Left kidney (tissue), 8 donors: ENCODE data around the gene VRTN. TPM values are rescaled to one million over a fixed set of nuclear protein-coding genes. Genes with fewer than 3 reads are reported as not detected.
A peak's percentile ranks its signal among the peaks of the same experiment; 100 is the strongest.
"Not testable (repeated sequence)": the region's sequence is repeated elsewhere in the genome, so short reads cannot be mapped to it uniquely, and the experiment has no call there.

Experiments used
- DNase-seq: peaks from one replicate; pipeline ENCODE4 v3.0.0-alpha.2; 2013
- long read RNA-seq, 8 donors: transcript quantifications; one replicate each; lab custom pipeline, GENCODE V29; 2026
- polyA plus RNA-seq: library from polyadenylated mRNA; unstranded; fragments of 120-200 nt; gene quantifications from one replicate; pipeline ENCODE4 v1.2.1, GENCODE V29; 2013; ENCODE audit not compliant: insufficient read length

Gene VRTN, protein sequence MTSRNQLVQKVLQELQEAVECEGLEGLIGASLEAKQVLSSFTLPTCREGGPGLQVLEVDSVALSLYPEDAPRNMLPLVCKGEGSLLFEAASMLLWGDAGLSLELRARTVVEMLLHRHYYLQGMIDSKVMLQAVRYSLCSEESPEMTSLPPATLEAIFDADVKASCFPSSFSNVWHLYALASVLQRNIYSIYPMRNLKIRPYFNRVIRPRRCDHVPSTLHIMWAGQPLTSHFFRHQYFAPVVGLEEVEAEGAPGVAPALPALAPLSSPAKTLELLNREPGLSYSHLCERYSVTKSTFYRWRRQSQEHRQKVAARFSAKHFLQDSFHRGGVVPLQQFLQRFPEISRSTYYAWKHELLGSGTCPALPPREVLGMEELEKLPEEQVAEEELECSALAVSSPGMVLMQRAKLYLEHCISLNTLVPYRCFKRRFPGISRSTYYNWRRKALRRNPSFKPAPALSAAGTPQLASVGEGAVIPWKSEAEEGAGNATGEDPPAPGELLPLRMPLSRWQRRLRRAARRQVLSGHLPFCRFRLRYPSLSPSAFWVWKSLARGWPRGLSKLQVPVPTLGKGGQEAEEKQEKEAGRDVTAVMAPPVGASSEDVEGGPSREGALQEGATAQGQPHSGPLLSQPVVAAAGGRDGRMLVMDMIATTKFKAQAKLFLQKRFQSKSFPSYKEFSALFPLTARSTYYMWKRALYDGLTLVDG
- not detected for polyA plus RNA-seq
- long read RNA-seq, donor 1: 0 reads
- long read RNA-seq, donor 2: 0 reads
- long read RNA-seq, donor 3: 0 reads
- long read RNA-seq, donor 4: 0 reads
- long read RNA-seq, donor 5: 0 reads
- long read RNA-seq, donor 6: 0 reads
- long read RNA-seq, donor 7: 0 reads
- long read RNA-seq, donor 8: 0 reads

DNA sequence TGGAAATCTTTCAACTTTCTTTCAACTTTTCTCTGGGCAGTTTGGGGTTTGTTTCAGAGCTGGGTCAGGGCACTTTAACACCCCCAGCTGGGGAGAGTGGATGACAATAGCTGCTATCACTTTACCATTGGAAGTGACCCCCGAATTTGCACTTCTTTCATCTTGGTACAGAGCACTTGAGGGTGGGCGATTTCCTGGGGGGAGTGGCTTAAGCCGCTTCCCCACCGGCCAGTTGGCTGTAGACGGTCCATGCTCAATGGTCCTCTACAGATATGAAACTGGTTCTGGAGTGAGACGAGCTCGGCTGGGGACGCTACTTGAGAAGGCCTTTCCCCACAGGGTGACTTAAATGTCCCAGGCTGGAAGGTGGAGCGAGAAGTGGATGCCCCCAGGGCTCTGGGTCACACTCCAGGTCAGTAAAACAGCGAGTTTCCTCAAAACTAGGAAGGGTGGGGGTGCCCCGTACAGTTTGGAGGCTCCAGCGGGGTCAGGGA lies at the start of gene VRTN:
Gene VRTN, plus strand, starts transcription at position 231 of the 494 bp plus-strand sequence. CDS start 8,313 bp downstream, outside the sequence.
- DNase-seq: no peak

DNA sequence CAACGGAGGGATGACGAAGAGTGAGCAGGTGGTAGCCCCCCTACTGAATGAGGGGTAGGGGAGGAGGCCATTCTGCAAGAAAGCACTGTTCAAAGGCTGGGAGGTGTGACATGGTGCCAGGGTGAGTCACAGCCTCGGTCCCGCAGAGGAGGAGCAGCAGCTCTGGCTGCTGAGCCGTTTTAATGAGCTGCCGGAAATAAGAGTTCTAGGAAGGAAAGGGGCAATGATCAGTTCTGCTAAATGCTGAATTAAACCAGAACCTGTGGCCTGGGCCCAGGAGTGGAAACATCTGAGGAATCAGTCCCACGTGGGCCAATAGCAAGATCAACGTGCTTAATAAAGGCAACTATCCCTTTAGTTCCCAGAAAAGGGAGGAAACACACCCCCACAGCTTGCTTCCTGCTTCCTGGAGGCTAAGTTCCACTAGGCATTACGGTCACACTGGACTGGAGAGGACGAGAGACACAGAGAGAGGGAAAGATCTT lies 49.2 kb upstream of the VRTN start:
- no peak for DNase-seq

DNA sequence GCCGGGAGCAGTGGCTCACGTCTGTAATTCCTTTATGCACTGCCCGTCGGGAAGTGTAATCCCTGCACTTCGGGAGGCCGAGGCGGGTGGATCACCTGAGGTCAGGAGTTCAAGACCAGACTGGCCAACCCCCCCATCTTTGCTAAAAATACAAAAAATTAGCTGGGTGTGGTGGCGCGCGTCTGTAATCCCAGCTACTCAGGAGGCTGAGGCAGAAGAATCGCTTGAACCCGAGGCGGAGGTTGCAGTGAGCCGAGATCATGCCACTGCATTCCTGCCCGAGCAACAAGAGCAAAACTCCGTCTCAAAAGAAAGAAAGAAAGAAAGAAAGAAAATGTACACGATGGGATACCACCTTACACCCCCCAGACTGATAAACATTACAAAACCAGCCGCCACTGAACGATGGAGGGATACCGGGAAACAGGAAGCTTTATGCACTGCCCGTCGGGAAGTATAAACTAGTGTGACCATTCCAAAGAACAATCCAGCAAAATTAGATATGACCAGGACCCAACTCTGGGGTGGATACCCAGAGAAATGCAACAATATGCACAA lies 46.6 kb upstream of the VRTN start:
- no peak for DNase-seq

DNA sequence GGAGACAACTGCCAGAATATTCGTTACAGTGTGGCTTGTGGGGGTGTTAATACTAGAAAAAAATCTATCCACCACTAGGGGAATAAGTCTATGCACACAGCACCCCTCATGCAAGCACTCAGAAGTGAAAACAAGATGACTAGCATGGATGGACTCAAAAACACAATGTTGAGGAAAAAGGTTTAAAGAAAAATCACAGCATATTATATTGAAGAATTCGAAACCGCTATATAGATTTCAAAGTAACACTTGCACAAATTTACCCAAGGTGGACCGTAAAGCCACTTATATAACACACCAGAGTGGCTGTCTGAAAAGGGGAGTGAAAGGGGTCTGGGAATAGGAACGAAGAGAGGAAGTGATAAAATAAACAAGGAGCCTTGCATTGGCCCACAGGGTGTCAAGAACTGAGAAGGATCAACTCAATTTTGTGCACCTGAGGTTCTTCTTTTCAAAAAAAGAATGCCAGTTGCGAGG lies 46.1 kb upstream of the VRTN start:
- peak; percentile 55 for DNase-seq

DNA sequence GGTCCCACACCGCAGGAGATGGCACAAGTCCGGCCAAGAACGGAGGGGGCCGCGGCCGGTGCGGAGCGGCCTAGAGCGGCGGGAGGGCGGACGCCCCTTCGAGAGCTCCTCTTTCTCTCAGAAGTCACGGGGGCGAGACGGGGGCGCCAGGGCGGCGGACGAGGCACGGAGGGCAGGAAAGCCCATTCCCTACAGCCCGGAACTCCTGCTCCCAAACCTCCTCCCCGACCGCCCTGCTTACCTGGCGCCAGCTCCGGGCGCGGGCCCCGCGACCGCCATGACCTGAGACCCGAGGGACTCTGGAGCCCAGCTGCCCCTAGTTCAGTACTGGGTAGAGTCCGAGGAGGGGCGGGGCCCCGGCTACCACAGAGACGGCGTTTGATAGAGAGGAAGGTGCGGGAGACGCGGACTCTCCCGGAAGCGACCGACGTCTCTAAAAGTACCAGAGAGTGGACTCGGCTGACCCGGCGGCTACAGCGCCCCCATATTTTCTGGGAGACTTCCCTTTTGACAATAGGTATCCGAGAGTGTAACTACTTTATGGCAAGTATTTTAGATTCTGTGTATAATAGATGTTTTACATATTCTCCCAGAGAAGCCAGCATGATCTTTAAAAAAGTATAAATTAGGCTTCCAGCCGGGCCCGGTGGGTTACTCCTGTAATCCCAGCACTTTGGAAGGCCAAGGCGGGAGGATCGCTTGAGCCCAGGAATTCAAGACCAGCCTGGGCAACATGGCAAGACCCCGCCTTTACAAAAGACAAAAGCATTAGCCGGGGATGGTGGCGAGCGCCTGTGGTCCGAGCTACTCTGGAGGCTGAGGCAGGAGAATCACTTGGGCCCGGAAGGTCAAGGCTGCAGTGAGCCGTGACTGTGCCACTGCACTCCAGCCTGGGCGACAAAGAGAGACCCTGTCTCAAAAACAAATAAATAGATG lies 45.4 kb upstream of the VRTN start, which contains the start of gene ABCD4:
Gene ABCD4, minus strand, starts transcription at position 301 of the 936 bp plus-strand sequence. Its CDS starts 22 bp downstream, at position 279.
- peak; percentile 93 for DNase-seq

DNA sequence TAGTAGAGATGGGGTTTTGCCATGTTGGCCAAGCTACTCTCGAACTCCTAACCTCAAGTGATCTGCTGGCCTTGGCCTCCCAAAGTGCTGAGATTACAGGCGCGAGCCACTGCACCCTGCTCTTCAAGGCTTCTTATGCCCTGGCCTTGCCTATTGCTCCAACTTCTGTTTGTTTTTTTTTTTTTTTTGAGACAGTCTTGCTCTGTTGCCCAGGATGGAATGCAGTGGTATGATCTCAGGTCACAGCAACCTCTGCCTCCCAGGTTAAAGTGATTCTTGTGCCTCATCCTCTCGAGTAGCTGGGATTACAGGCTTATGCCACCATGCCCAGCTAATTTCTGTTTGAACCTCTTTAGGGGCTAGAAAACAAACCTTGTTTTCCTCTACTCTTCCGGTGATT lies 39.6 kb upstream of the VRTN start:
- no peak for DNase-seq

DNA sequence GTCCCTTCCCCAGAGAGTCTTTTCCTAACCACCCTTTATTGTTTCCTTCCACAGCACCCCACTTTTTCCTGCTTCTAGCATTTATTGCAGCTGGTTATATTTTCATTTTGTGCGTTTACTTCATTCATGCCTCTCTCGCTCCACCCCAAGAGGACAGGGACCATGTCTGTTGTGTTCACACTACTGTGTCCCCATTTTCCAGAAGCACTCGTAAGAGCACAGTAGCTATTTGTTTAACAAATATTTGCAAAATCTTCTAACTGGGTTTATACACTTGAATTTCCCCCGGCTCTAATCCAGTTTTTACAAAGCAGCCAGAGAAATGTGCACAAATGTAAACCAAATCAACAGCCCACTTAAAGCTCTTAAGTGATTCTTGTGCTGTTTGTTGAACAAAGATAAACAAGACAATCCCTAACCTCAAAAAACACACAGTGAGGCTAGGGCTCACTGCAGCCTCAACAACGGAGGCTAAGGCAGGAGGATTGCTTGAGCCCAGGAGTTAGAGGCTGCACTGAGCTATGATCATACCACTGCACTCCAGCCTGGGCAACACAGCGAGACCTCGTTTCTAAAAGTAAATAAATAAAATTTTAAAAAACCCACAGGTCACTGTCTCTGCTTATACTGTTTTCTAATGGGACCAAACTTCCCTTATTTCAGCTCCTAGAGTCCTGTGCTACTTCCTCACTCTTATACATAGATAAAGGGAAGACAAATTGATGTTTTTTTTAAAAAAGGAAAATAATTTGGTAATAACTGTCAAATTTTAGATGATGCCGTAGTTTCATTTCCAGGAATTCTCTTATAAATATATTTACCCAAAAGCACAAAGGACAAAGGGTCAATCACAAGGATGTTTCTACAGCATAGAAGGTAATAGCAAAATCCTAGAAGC lies 38.9 kb upstream of the VRTN start:
- DNase-seq: no peak

DNA sequence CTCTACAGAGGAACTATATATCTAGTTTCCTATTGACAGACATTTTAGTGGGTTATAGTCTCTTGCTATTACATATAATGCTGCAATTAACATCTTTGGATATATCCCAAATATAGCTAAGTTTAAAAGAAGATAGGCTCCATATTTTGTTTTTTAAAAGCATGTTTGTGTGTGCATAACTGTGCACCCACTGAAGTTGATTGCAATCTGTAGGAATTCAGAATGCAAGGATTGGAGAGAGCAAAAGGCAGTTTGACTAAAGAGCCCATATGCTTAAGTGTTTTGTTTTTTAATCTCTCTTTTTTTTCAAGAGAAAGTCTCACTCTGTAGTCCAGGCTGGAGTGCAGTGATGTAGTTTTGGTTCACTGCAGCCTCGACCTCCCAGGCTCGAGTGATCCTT lies 36.1 kb upstream of the VRTN start:
- DNase-seq: no peak

DNA sequence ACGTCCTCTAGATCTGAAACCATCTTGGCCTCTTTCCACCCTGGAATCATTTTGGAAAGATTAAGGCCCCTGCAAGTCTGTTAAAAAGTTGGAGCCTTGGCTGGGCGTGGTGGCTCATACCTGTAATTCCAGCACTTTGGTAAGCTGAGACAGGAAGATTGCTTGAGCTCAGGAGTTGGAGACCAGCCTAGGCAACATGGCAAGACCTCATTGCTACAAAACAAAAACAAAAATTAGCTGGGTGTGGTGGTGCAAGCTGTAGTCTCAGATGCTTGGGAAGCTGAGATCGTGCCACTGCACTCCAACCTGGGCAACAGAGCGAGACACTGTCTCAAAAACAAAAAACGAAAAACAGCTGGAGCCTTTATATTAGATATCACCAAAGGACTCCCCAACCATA lies 34.7 kb upstream of the VRTN start:
- no peak for DNase-seq

DNA sequence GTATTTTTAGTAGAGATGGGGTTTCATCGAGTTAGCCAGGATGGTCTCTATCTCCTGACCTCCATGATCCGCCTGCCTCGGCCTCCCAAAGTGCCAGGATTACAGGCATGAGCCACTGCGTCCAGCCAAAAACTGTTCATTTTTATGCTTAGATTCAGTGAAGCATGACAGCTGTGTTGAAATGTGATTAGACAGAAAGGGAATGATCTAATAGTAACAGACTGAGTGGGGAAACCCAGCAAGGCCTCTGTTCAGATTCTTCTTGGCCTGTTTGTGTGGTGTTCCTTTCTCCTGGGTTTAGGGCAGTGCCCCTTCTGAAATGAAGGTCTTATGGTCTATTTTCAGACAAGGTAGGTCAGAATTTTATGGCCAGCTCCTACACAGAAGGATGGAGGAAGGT lies 33.7 kb upstream of the VRTN start:
- DNase-seq: no peak

DNA sequence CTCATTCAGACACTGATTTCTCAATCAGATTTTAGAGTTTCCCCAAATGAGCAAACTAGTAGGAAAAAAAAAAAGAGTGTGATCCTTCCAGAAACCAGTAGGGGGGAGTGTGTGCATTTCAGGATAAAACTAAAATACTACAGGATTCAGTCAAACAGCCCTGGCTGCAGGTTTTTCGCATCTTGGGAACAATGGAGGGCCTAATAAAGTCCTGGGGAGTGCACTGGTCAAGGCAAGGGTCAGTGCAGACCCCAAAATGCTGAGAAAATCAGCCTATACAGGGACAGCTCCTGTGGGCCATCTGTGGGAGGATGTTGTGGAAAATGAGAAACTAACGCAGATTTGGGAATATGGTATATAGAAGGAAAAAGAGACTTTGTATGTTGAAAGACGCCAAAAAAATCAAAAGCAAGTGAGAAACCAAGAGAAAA lies 23.3 kb upstream of the VRTN start:
- peak; percentile 43 for DNase-seq

DNA sequence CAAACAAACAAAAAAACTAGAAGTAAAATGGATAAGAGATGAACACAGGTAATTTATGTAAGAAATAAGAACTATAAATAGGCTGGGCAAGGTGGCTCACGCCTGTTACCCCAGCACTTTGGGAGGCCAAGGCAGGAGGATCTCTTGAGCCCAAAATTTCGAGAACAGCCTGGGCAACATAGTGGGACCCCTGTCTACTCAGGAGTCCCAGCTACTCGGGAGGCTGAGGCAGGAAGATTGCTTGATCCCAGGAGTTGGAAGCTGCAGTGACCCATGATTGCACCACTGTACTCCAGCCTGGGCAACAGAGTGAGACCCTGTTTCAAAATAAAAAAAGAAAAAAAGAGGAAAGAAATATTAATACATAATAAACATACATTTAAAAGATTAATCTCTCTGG lies 22.8 kb upstream of the VRTN start:
- DNase-seq: no peak

DNA sequence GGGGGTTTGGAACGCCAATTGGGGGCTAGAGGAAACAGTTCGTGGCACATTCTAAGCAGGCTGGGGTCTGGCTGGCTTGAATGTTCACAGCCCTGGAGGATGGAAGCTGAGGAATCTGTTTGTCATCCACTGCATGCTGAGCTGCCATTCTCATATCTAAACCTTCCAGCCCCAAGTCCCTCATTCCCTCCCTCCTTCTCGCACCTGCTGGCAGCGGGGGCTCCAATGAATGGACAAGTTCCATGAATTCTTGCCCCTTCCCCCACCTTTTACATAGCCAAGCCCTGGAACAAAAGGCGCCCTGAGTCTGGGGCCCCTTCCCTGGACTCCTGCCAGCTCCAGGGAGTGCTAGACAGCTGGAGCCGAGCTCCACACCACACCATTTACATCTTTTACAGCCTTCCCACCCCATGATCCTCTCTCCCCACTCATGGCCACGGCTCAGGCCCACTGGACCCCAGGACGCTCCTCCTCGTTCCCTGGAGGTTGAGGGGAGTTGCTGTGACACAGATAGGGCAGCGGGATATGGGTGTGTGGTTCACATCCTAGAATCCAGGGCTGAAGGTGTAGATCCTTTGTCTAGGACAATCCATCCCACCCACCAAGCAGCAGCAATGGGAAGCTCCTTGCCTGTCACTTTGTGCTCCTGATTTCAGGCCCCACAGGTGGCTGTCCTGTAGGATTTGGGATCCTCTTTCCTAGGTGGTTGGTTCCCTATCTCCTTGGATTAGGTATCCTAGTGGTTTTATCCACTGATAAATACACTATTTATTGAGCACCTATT lies 21.7 kb upstream of the VRTN start:
- peak; percentile 59 for DNase-seq

DNA sequence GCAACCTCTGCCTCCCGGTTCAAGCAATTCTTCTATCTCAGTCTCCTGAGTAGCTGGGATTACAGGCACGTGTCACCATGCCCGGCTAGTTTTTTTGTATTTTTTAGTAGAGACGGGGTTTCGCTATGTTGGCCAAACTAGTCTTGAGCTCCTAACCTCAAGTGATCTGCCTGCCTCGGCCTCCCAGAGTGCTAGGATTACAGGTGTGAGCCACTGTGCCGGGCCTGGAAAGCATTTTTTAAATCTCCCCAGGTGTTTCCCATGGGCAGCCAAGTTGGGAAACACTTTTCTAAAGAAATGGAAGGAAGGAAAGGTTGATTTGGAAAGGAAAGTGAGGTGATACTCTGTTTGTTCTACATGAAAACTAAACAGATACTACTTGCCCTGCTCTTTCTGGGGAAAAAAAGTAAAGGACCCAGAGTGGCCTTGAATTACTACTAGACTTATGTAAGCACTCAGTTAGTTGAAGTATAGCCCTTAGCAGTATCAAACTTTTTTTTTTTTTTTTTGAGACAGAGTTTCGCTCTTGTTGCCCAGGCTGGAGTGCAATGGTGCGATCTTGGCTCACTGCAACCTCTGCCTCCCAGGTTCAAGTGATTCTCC lies 18.2 kb upstream of the VRTN start:
- not testable (repeated sequence) for DNase-seq

DNA sequence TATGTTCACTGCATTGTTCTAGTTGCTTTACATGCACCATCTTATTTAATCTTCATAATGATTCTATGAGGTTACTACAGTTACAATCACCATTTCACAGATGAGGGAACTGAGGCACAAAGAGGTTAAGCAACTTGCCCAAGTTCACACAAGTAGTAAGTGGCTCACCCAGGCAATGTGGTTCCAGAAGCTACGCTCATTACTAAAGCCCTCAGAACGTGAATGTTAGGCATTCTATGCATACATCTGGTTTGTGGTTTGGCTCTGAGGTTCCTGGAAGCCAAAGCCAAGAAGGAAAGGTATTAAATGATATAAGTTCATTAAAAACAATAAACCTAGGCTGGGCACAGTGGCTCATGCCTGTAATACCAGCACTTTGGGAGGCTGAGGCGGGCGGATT lies 14.4 kb upstream of the VRTN start:
- DNase-seq: no peak

DNA sequence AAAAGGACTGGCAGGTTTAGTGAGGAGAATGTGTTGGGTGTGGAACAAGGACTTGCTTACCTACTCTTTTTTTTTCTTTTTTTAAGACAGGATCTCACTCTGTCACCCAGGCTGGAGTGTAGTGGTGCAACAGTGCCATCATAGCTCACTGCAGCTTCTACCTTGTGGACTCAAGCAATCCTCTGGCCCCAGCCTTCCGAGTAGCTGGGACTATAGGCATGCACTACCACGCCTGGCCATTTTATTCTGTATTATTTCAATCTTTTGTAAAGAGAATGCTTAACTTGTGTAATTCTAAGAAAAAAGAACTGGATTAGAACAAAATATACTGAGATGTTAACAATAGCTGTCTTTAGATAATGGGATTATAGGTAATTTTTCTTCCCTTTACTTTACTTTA lies 1.9 kb upstream of the VRTN start:
- no peak for DNase-seq

DNA sequence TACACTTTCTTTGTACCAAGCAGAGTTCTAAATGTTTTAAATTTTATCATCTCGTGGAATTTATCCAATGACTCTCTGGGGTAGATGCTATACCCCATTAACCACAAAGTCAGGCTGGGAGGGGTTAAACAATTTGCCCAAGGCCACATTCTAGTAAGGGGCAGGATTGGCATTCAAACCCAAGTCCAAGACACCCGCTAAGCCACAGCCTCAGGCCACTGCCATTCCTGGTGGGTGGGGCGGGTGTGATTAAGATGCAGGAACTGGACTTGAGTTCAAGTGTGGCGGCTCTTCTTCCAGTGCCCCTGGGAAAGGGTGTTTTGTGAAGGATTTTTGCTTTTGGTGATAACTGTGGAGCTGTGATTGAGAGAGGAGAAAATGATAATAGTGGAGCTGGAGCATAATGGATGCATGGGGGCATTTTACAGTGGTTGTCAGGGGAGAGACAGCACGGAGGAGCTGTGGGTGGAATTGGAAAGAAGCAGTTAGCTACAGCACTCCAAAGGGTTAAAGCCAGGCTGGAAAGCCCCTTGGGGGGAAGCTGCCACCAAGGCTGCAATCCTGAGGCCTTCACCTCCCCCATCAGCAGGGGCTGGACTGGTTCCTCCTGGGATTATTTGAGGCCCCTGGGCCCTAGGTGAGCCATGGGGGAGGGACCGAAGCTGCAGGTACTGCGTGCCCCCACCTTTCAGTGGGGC lies 1.0 kb upstream of the VRTN start:
- no peak for DNase-seq

DNA sequence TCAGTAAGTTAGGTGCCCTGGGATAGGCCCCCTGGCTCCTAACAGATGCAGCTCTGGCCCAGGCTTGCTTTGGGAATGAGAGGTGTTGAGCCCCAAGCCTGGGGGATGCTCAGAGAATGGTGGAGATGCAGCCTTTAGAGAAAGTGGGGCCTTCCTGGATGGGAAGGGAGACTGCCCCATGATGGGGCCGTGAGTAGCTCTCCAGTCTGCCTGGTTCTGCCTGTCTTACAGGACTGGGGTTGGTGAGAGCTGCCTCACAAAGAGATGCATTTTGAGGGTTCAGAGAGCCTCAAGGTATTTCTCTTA lies 523 bp upstream of the VRTN start:
- DNase-seq: no peak
